HG03520 (cell line): ENCODE data around the gene SH3TC1.

Source experiments
- ATAC-seq: cut with Tn5 transposase; IDR thresholded peaks from one replicate; pipeline ENCODE4 v1.9.1; 2021; ENCODE audit warnings: mild to moderate bottlenecking, moderate library complexity; ENCODE audit not compliant: unreplicated experiment

The SH3TC1 gene

GRCh38 chr4:8241211-8241779, 42.2 kb downstream of the SH3TC1 start:
- ATAC-seq = no peak

- ATAC-seq = peak; percentile 78
Observed at GRCh38 chr4:8241895-8242696, 43.0 kb downstream of the SH3TC1 start.

GRCh38 chr4:8242782-8243560, 43.9 kb downstream of the SH3TC1 start:
- ATAC-seq = no peak

GRCh38 chr4:8244001-8244757, 45.1 kb downstream of the SH3TC1 start:
- no peak for ATAC-seq

GRCh38 chr4:8244931-8245460, 45.9 kb downstream of the SH3TC1 start:
- ATAC-seq = no peak

GRCh38 chr4:8245884-8246833, 47.1 kb downstream of the SH3TC1 start:
- ATAC-seq = no peak

GRCh38 chr4:8247047-8247930, 48.2 kb downstream of the SH3TC1 start:
- no peak for ATAC-seq

GRCh38 chr4:8248091-8248490, 49.0 kb downstream of the SH3TC1 start:
- no peak for ATAC-seq

DNA sequence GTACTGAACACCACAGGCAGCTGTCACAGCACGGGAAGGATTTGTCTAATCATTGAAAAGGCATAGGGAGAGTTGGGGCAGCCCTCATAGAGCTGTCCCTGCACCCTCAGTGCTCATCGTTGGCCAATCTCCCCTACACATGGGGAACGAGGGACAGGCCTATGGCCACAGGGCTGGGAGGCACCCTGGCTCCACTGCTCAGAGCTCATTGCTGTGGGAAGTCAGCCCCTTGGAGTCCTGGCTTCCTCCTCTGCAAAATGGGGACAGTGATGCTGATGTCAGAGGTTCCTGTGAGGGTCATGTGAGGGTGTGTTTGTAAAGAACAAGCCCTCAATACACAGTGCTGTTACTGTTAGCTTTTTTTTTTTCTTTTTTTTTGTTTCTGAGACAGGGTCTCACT, 51.1 kb downstream of the SH3TC1 start:
- ATAC-seq = no peak

DNA sequence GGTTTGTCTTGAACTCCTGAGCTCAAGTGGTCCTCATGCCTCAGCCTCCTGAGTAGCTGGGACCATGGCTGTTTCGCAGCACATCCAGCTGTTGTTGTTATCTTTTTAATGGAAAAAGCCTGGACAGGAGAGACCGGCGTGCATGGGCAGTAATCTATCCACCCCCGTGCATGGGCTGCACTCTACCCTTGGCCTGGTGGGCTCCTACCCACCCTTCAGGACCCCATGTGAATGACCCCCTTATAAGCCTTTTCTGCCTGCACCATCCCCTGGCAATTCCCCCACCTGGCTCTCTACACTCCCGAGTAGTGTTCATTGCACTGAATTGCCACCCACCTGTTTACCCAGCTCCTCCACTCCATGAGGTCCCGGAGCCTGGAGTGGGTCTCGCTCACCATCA, 51.5 kb downstream of the SH3TC1 start:
- no peak for ATAC-seq

DNA sequence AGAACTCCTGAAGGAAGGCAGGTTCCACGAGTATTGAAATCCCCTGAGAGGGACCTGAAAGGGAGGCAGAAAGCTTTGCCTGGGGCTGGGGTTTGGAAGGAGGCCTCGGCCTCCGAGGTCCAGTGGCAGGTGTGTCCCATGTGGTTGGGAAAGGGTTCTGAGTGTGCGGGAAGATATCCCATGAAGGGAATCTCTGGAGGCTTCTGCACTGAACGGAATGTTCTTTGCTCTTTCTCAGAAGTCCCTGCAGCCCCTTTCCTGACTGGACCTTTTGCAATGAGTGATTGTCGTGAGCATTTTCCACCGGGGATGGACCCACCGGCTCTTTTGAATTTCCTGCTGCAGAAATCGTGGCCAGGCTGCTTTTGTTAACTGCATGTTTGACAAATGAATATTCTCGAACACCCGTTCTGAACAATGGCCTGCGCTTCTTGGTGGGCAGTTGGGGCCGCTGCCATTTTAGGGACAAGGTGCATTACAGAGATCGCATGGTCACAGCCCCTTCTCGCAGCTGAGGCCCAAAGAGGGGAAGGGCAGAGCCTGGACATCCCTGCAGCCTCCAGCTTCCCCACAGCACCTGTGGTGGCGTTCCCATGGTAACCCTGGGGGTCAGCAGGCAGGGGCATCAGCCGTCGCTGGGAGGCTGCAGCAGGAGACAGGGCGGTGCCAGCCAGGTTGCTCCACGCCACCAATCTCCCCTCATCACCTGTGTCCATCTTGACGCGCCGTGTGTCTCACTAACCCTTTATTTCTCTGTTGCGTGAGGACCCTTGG, 52.2 kb downstream of the SH3TC1 start:
- no peak for ATAC-seq

GRCh38 chr4:8252301-8253173, 53.4 kb downstream of the SH3TC1 start:
- no peak for ATAC-seq

DNA sequence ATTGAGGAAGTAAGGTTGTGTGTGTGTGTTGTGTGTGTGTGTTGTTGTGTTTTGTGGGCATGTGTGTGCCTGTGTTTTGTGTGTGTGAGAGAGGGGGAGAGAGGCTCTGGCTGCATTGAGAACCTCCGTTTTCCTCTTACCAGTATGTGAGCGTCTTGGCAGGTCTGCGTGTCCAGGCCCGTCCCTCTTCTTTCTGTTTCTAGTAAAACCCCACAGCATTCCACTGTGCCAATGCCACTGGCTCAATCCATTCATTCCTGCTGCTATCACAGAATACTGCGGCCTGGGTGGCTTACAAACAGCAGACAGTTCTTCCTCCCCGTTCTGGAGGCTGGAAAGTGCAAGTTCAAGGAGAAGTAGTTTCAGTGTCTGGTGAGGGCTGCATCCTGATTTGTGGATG, 55.0 kb downstream of the SH3TC1 start:
- ATAC-seq = no peak

GRCh38 chr4:8255698-8256441, 56.8 kb downstream of the SH3TC1 start:
- no peak for ATAC-seq

GRCh38 chr4:8257854-8258253, 58.8 kb downstream of the SH3TC1 start:
- ATAC-seq = no peak

DNA sequence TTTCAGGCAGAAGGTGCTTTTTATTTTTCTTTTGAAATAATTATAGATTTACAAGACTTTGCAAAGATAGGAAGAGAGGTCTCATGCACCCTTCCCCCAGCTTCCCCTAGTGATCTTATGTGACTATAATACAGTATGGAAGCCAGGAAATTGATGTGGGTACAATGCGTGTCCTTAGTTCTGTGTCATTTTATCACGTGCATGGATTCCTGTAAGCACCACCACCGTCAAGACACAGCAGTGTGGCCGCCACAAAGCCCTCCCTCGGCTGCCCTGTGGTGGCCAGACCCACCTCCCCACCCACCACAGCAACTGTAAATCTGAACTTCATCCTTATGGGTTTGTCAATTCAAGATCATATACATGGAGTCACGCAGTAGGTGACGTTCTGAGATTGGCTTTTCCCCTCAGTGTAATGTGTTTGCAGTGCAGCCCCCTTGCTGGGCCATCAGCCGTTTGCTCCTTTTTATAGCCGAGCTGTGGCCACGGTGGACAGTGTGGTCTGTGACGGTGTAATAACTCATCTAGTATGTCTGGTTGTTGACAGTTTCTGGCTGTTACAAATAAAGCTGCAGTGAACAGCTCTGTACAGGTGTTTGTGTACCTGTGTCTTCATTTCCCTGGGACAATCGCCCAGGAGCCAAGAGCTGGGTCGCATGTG, 59.6 kb downstream of the SH3TC1 start:
- ATAC-seq = no peak
